ENCODE data around the gene TTC7B. TPM values are rescaled to one million over a fixed set of nuclear protein-coding genes. Genes with fewer than 3 reads are reported as not detected.
A peak's percentile ranks its signal among the peaks of the same experiment; 100 is the strongest.
"Not testable (repeated sequence)": the region's sequence is repeated elsewhere in the genome, so short reads cannot be mapped to it uniquely, and the experiment has no call there.

Gene TTC7B
- total RNA-seq, 1 donor from 2014 or later = 2.4 TPM

DNA sequence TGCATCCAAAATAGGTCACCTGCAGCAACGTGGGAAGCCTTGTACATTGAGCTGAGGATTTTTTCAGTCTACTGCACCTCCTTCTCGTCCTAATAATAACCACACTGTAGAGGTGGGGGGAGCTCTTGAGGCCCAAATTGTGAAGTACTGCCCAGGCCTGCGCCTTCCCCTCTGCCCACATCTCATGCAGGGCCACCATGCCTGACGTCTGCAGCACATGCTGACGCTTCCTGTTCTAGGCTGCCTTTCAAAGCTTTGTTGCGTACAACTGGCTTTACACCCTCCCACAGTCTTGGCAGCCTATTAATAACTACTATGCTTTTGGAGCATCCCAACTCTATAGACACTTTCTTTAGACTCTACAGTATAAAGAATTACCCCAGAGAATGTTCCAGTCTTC, 26.5 kb upstream of the TTC7B start:
- no peak for DNase-seq
- Mint-ChIP-seq H3K36me3 (ENCODE audit: low read depth) (no peaks in the 10 kb centered on the region), H3K27ac (no peak overlapping the region), H3K4me3 (no peak overlapping the region), H3K9me3 (no peaks in the 10 kb centered on the region), H3K27me3 (no peaks in the 10 kb centered on the region), H3K4me1 (peaks cover 6% of the 10 kb centered on the region)
- intact Hi-C loops (cut with micrococcal nuclease) = no loop called here

DNA sequence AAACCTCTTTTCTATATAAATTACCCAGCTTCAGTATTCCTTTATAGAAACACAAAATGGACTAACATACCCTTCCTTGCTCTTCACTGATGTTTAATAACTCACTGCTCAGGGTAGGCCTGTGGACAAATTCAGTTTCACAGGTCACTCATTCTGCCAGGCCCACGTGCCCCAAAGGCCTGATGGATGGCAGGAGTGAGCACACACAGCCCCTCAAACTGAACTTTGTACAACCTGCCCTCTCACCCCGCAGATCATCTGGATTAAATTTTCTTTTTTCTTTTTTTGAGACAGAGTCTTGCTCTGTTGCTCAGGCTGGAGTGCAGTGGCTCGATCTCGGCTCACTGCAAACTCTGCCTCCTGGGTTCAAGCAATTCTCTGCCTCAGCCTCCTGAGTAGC, 24.4 kb upstream of the TTC7B start:
- H3K27me3 Mint-ChIP-seq; H3K9me3 Mint-ChIP-seq; DNase-seq; H3K36me3 Mint-ChIP-seq (ENCODE audit: low read depth); H3K27ac Mint-ChIP-seq; intact Hi-C loops (cut with micrococcal nuclease); H3K4me3 Mint-ChIP-seq: not testable (repeated sequence)
- peaks cover 16% of the 10 kb centered on the region for H3K4me1 Mint-ChIP-seq

DNA sequence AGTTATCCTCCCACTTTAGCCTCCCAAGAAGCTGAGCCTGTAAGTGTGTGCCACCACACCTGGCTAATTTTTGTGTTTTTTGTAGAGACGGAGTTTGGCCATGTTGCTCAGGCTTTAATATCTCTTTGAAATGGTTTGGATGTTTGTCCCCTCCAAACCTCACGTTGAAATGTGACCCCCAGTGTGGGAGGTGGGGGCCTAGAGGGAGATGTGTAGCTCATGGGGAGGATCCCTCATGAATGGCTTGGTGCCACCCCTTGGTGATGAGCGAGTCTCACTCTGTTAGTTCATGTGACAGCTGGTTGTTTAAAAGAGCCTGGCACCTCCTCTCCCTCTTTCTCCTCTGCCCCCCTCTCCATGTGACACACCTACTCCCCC, 23.6 kb upstream of the TTC7B start:
- Mint-ChIP-seq H3K27ac (no peak overlapping the region), H3K9me3 (no peaks in the 10 kb centered on the region), H3K36me3 (ENCODE audit: low read depth) (no peaks in the 10 kb centered on the region), H3K4me1 (peaks cover 19% of the 10 kb centered on the region), H3K27me3 (peaks cover 8% of the 10 kb centered on the region), H3K4me3 (no peak overlapping the region)
- intact Hi-C loops (cut with micrococcal nuclease) = no loop called here
- DNase-seq = no peak

DNA sequence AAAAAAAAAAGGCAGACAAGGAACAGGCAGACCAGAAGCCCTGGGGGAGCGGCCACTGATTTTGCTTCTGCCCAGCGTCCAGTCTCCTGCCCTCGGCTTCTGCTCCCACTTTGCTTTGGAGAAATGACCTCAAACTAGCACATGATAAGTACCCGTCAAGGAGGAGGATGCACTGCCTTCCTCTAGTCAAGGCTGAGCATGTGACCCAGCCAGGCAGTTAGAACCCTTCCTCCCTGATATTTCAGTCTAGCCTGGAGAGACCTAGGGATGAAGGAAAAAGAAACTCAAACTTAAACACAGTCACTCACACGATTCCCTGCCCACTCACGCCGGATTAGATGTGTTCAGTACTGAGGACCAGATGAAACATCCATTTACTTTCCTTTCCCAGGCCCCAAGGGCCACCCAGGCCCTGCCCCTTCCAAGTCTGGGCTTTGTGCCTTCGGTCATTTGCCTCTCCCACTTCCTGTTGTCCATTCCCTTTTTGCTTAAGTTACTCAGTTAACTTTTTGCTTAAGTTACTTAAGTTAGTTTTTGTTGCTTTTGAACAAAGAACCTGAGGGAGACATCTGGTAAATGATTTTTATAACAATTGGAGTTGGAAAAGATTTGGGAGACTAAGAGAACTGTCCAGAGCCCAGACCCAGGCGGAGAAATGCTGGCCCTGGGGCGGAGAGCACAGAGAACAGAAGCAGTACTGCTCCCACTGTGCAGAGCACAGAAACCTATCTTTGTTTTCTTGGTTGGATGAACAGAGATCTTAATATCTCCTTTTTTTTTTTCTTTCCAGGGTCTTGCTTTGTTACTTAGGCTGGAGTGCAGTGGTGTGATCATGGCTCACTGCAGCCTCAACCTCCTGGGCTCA, 23.0 kb upstream of the TTC7B start:
- Mint-ChIP-seq H3K9me3 (no peaks in the 10 kb centered on the region), H3K27ac (no peak overlapping the region), H3K27me3 (peaks cover 9% of the 10 kb centered on the region), H3K36me3 (ENCODE audit: low read depth) (no peaks in the 10 kb centered on the region), H3K4me1 (peaks cover 18% of the 10 kb centered on the region), H3K4me3 (no peak overlapping the region)
- intact Hi-C loops (cut with micrococcal nuclease) = no loop called here
- DNase-seq = no peak

DNA sequence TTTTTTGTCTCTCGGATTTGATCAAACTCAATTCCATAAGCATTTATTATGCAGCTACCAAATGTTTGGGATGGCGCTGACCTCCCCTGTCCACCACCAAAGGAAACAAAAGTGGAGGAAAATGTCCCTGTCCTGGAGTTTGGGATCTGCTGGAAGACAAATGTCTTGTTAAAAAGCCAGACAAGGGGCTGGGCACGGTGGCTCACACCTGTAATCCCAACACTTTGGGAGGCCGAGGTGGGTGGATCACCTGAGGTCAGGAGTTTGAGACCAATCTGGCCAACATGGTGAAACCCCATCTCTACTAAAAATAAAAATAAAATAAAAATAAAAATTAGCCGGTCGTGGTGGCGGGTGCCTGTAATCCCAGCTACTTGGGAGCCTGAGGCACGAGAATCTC, 22.3 kb upstream of the TTC7B start:
- H3K9me3 Mint-ChIP-seq; H3K27me3 Mint-ChIP-seq; H3K36me3 Mint-ChIP-seq (ENCODE audit: low read depth); H3K4me3 Mint-ChIP-seq; H3K27ac Mint-ChIP-seq; DNase-seq; intact Hi-C loops (cut with micrococcal nuclease): not testable (repeated sequence)
- peaks cover 18% of the 10 kb centered on the region for H3K4me1 Mint-ChIP-seq

DNA sequence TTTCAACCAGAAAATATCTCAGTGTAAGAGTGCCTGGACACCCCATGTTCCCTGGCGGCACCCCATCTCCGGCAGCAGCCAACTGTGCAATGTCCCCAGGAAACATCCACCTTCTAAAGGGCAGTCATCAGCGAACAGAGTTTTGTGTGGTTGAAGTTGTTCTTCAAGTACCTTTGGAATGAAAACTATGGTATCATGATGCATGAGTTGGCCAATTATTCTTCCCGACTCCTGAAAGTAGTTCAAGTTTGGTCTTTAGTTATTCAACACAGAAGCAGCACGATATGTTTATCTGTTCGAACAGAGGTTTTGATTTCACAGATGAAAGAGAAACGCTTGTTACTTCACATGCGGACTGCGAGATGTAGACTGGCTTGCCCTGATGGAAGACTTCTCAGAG, 21.1 kb upstream of the TTC7B start:
- H3K9me3 Mint-ChIP-seq = no peaks in the 10 kb centered on the region
- peaks cover 9% of the 10 kb centered on the region for H3K27me3 Mint-ChIP-seq
- no peaks in the 10 kb centered on the region for H3K36me3 Mint-ChIP-seq (ENCODE audit: low read depth)
- H3K27ac Mint-ChIP-seq = no peak overlapping the region
- H3K4me3 Mint-ChIP-seq = no peak overlapping the region
- no peak for DNase-seq
- intact Hi-C loops (cut with micrococcal nuclease) = no loop called here
- H3K4me1 Mint-ChIP-seq = peaks cover 13% of the 10 kb centered on the region

DNA sequence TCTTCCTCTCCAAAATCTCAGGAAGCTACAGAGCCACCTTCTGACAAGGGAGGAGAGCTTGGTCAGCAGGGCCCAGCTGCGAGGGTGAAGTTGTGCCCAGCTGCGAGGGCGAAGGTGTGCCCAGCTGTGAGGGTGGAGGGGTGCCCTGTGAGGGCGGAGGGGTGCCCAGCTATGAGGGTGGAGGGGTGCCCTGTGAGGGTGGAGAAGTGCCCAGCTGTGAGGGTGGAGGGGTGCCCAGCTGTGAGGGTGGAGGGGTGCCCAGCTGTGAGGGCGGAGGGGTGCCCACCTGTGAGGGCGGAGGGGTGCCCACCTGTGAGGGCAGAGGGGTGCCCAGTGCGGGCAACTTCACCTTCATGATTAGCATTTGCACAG, 20.4 kb upstream of the TTC7B start:
- Mint-ChIP-seq H3K9me3 (no peaks in the 10 kb centered on the region), H3K36me3 (ENCODE audit: low read depth) (no peaks in the 10 kb centered on the region), H3K4me1 (peaks cover 13% of the 10 kb centered on the region), H3K27ac (peak overlapping the region; percentile 49), H3K27me3 (peaks cover 9% of the 10 kb centered on the region), H3K4me3 (peak overlapping the region; percentile 60)
- DNase-seq = no peak
- intact Hi-C loops (cut with micrococcal nuclease) = no loop called here

DNA sequence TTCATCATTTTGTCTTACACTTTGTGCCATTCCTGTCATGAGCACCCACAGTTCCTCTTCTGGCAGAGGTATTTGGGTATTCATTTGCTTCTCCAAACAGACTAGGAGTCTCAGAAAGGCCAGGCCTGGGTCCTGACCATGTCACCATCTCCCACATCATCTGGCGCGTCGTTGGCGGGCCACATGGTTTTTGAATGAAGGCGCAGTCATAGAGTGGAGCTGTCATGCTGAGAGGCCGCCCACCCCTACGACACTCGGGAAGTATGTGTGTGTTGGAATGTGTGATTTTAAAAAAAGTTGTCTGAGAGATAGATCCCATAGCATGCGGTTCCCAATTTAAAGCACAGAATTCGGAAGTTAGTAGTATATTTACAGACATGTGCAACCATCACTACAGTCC, 15.6 kb upstream of the TTC7B start:
- H3K27me3 Mint-ChIP-seq = peaks cover 4% of the 10 kb centered on the region

DNA sequence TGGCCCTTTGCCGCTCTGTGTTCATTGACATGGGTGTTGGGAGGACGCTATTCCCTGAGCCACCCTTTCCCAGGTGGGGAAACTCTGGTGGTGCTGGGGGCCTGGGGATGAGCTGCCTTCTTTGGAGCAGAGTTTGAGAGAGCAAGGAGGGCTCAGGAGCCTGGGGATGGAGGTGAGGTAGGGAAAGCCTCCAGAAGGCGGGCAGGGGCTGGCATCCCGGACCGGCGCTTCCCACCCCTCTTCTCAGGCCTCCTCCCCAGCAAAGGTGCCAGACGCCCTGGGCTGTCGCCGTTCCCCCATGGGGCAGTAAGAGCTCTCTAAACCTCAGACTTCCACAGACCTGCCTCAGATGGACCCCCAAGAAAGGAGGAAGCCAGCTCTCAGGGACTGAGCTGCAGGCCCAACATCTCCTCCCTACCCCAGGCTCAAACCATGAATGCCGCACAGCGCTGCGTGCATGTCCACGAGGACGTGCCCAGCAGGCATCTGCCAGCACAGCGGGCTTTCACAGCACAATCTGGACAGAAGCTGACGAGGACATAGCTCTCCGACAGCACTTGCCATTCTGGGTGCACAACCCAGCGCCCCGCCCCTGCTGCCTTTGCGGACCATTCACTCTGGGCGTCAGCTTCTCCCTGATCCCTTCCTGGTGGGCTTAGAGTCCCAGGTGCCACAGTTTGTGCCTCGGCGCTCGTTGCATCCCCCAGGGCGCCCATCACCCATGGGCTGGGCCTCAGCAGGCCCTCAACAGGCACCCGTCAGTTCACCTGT, 14.9 kb upstream of the TTC7B start:
- DNase-seq = no peak

More for the DNA sequence above, 15.6 kb upstream of the TTC7B start:
- Mint-ChIP-seq H3K4me1 (peaks cover 34% of the 10 kb centered on the region), H3K4me3 (no peak overlapping the region), H3K36me3 (ENCODE audit: low read depth) (no peaks in the 10 kb centered on the region), H3K27ac (no peak overlapping the region), H3K9me3 (peaks cover 3% of the 10 kb centered on the region)
- intact Hi-C loops (cut with micrococcal nuclease) = no loop called here
- no peak for DNase-seq

DNA sequence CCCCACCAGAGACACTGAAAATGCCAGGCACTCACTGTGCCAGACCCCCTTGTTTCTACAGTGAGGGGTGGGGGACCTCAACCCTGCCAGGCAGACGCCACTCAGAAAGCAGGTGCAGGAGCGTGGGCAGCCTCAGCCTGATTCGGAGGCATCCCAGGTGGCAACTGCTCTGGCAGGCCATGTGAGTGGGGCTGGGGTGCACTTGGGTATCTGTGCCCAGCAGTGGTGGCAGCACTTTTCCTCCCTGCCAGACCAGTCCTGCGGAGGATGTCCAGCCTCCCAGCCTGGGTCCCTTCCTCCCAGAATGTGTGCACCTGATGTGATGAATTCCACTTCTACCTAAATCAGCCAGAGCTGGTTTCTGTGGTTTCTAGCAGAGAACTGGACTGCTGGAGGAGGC, 13.4 kb upstream of the TTC7B start:
- H3K9me3 Mint-ChIP-seq = peaks cover 7% of the 10 kb centered on the region
- intact Hi-C loops (cut with micrococcal nuclease) = loop anchor here (2.0 to 10.0 kb wide), 2 partner anchors 71 to 495 kb away; partner anchors contain the start of gene NRDE2
- no peak overlapping the region for H3K4me3 Mint-ChIP-seq
- H3K4me1 Mint-ChIP-seq = peaks cover 22% of the 10 kb centered on the region
- H3K36me3 Mint-ChIP-seq (ENCODE audit: low read depth) = no peaks in the 10 kb centered on the region
- no peaks in the 10 kb centered on the region for H3K27me3 Mint-ChIP-seq
- no peak for DNase-seq
- peak overlapping the region; percentile 63 for H3K27ac Mint-ChIP-seq

More for the DNA sequence above, 14.9 kb upstream of the TTC7B start:
- no peak overlapping the region for H3K27ac Mint-ChIP-seq
- H3K4me1 Mint-ChIP-seq = peaks cover 29% of the 10 kb centered on the region
- no peak overlapping the region for H3K4me3 Mint-ChIP-seq
- peaks cover 3% of the 10 kb centered on the region for H3K9me3 Mint-ChIP-seq
- no peaks in the 10 kb centered on the region for H3K36me3 Mint-ChIP-seq (ENCODE audit: low read depth)
- intact Hi-C loops (cut with micrococcal nuclease) = no loop called here
- H3K27me3 Mint-ChIP-seq = peaks cover 2% of the 10 kb centered on the region

DNA sequence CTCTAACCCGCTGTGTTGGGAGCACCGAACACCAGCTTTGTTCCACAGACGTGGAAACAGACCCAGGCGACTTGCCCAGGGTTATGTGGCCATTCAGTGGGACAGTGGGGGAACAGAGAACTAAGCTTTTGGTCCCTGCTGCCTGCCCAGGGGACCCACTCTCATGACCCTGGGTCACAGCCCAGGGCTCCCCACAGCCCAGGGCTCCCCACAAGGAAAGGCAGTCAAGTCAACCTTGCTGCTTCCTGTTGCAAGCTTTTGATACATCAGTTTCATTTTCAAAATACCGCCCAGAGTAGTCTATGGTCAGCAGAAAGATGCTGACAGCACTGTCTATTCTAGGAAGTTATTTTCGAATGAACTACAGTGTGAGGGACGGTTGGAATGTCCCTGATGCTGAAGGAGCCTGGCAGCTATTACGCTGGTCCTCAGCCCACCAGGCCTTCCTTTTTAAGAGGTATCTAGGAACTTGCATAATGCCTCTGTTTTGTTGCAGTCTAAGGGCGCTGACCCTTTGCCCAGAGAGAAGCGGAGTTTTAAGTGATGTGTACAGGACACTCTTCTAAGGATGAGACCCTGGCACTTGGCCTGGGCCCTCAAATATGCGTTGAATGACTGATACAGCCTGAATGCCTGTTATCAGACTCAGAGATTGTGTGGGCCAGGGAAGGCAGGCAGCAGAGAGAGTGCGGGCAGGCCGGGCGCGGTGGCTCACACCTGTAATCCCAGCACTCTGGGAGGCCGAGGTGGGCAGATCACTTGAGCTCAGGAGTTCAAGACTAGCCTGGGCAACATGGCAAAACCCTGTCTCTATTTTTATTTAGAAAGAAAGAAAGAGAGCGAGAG, 12.6 kb upstream of the TTC7B start:
- Mint-ChIP-seq H3K4me1 (peaks cover 22% of the 10 kb centered on the region), H3K36me3 (ENCODE audit: low read depth) (no peaks in the 10 kb centered on the region), H3K27me3 (no peaks in the 10 kb centered on the region), H3K4me3 (peak overlapping the region; percentile 80), H3K27ac (peak overlapping the region; percentile 93), H3K9me3 (peaks cover 11% of the 10 kb centered on the region)
- intact Hi-C loops (cut with micrococcal nuclease) = loop anchor here (2.0 to 10.0 kb wide), 2 partner anchors 70 to 494 kb away; partner anchors contain the start of gene NRDE2
- DNase-seq = peak; percentile 84

DNA sequence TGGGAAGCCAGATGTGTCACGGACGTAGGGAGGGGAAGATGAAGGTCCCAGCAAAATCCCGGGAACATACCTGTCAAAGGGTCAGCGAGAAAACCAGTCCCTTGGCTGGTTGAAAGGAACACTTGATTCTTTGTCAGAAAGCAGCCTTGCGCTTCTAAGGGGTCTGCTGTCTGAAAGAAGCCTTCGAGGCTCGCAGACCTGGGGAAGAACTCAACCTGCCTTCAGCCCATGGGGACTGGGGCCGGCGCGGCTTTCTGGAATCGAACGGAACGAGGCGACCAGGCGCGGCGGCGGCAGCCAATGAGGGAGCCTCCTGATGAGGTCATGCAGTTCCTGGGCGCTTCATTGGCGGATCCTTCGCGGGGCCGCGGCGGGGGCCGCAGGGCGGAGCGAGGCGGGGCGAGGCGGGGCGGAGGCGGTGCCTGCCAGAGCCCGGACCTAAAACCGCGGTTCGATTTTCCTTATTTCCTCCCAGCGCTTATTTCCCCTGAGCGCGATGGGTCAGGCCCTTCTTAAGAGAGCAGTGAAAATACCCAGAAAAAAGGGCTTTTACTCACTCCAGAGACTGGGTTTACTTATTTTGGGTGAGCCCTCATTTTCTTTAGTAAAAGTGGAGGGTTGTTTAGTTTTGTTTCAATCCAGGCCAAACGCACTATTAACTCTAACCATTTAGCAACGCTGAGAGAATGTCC, 11.8 kb upstream of the TTC7B start:
- Mint-ChIP-seq H3K4me1 (peaks cover 22% of the 10 kb centered on the region), H3K4me3 (peak overlapping the region; percentile 80), H3K9me3 (peaks cover 13% of the 10 kb centered on the region), H3K27ac (peak overlapping the region; percentile 93), H3K27me3 (no peaks in the 10 kb centered on the region), H3K36me3 (ENCODE audit: low read depth) (no peaks in the 10 kb centered on the region)
- intact Hi-C loops (cut with micrococcal nuclease) = loop anchor here (2.0 to 10.0 kb wide), 2 partner anchors 69 to 493 kb away; partner anchors contain the start of gene NRDE2
- DNase-seq = peak; percentile 98

DNA sequence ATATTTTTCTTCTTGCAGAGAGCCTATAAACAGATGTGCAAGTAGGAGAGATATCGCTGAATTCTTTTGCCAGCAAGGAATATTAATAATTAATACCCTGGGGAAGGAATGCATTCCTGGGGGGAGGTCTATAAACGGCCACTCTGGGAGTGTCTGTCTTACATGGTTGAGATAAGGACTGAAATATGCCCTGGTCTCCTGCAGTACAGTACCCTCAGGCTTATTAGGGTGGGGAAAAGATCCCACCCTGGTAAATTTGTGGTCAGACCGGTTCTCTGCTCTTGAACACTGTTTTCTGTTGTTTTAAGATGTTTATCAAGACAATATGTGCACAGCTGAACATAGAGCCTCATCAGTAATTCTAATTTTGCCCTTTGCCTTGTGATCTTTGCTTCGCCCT, 7.3 kb upstream of the TTC7B start:
- intact Hi-C loops (cut with micrococcal nuclease) = loop anchor here (10.0 kb wide), 1 partner anchor 489 kb away; the partner anchor contains the start of gene NRDE2
- H3K4me3 Mint-ChIP-seq; H3K27ac Mint-ChIP-seq; H3K27me3 Mint-ChIP-seq; H3K36me3 Mint-ChIP-seq (ENCODE audit: low read depth); DNase-seq: not testable (repeated sequence)
- Mint-ChIP-seq H3K4me1 (peaks cover 16% of the 10 kb centered on the region), H3K9me3 (peaks cover 10% of the 10 kb centered on the region)
